Measurements from ENCODE around the gene ITPR2.

Gene ITPR2

DNA sequence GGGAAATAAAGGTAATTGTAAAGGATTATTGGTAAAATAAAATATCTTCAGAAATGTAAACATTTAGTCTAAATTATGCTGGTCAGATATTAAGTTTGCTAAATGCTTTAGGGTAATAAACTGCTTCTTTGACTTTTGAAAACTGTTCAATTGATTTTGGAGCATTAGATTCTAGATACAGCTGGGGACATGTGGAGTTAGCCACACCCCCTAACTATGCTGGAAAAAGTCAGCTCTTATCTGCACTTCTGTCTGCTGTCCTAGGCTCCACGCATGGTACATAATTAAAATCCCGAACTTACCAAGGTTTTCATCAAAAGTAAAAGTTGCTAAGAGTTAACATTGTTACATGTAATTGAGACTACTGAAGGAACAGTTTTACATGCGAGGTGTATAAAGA lies 78.8 kb downstream of the ITPR2 start:
- no peak for DNase-seq (ENCODE audit: low spot score)

GRCh38 chr12:26751179-26751578 lies 81.8 kb downstream of the ITPR2 start:
- no peak for DNase-seq (ENCODE audit: low spot score)

DNA sequence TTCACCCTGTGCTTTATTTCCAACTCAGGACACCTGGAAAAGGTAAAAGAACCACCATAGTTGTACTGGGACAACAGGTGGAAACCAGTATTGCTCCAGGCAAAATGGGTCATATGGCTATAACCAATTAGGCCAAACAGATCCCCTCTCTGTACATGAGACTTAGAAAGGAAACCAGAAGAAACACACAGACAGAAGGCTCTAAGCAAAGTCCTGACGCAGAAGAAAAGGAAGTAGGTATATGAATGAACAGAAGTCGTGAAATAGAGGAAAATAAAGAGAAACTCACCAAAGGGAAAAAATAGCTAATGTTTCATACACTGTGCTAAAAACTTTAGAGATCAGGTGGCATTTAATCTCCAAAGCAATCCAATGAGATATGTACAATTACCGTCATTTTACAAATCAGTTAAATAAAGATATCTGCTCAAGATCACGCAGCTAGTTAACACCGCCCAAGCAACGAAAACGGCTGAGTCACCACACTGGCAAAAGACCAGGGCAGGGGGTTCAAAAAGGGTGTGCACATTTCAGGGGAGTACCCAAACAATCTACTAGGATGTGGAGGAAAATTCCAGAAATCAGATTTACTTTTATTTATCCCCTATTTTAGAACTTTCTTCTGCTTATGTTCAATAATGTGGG lies 82.3 kb downstream of the ITPR2 start:
- DNase-seq (ENCODE audit: low spot score), result no peak

GRCh38 chr12:26749781-26750180 lies 83.2 kb downstream of the ITPR2 start:
- no peak for DNase-seq (ENCODE audit: low spot score)

DNA sequence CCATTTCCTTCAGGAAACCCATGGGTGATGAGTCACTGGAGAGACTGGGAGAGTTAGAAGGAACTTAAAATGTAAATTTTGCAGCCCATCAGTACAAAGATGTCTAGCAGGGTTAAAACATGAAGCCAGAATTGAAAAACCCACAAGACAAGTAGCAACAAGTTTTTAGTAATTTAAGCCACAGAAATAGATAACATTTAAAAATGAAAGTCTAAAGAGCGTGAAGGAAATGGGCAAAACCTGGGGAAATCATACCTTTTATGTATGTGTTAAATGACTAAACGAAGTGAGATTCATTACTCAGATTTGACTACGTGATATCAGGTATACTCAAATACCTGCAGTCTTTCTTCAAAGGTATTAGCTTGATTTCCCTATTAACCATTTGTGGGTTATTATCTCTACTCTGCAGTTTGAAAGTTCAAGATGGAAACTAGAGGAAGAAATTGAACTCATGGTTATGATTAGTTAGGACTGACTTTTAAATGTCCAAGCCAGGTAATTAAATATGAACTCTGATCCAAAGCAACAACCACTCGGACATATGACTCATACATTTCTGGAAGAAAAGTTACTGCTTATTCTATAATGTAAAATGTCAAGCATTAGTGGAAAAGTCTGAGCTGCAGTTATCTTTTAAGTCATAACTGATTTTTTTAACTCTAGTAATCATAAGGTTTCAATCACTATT lies 84.1 kb downstream of the ITPR2 start:
- DNase-seq (ENCODE audit: low spot score), result no peak

GRCh38 chr12:26748412-26748740 lies 84.6 kb downstream of the ITPR2 start:
- no peak for DNase-seq (ENCODE audit: low spot score)

DNA sequence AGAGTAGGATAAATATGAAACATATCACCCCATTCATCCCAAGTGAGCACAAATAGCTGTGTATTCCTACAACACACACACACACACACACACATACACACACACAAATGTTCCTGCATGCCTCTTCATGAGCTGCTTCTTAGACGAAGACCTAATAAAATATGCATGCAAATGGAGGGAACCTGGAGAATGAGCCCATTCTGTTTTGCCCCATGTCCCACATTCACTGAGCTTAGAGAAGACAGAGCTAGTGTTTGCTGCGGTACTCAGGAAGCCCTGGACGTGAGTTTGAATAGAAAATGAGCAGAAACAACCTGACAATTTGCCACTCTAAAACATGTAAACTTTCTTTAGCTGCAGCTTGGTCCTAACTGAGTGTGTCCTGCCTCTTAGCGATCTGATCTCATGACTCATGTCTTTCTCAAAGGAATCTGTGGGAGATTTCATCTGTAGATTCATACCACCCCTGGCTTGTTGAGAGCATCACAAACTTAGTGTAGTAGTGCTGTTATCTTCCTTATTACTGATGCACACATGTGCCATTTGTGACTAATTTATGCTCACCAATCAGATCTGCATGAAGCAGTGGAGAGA lies 86.8 kb downstream of the ITPR2 start:
- DNase-seq (ENCODE audit: low spot score), result no peak

GRCh38 chr12:26744697-26745440 lies 88.1 kb downstream of the ITPR2 start:
- DNase-seq (ENCODE audit: low spot score), result no peak

DNA sequence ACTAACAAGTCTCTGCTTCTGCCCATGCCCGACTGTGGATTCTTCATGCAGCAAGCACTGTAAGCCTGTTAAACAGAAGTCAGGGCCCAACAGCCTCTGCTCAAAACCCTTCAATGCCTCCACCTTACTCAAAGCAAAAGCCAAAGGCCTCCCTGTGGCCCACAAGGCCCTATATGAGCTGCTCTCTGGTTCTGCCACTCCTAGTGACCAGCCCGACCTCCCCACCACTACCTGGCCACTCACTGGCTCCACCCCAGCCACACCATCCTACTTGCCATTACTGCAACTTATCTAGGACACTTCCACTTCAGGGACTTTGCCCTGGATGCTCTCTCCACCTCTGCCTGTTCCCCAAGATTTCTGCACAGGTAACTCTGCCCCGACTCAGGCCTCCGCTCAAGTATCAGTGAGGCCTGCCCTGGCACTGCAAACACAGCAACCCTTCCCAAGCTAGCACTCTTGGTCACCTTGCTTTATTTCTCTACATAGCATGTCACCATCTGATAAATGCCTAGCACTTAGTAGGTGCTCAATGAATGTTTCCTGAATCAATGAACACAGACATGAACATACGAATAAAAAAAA lies 88.9 kb downstream of the ITPR2 start:
- no peak for DNase-seq (ENCODE audit: low spot score)

DNA sequence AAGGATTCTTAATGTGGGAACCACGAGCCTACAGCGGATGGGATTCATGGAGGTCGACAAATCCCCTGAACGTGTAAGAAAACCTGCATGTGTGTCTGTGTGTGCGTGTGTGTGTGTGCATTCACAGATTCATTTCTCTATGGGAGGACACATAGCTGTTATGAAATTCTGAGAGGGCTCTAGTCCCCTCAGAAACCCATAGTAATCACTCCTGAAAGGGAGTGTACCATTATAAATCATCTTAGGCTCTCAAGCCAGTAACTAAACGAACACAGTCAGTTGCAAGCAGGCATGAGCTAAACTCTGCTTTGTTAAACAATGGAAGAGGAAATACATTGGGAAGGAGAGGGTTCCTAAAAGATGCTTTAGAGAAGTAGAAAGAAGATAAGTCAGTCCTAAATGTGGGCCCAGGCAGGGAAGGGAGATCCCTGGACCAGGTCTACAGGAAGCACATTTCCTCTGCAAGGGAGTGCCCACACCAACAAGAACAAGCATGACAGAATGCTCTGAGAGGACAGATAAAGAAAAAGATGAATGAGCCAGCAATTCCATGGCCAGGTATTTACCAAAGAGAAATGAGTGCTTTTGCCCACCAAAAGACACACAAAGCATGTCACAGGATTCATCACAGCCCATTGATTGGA lies 91.3 kb downstream of the ITPR2 start:
- no peak for DNase-seq (ENCODE audit: low spot score)

DNA sequence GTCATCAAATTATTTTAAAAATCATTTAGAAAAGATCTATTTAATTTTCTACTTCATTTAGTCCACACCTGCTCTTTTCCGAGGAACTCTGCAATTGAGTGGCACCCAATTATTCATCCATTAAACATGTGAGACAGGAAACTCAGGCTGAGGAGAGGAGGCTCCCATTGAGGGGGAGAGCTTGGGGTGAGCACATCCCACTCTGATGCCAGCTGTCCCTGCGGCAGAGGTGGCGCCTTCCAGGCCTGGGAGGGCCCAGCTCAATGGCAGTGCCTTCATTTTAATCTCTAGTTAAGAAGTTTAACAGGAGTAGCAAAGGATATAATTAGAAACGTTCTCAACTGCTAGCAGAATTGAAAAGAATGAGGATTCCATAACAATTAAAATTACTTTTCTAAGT lies 92.0 kb downstream of the ITPR2 start:
- DNase-seq (ENCODE audit: low spot score), result no peak

- DNase-seq (ENCODE audit: low spot score), result no peak
Measured at GRCh38 chr12:26740348-26740747, 92.6 kb downstream of the ITPR2 start.

GRCh38 chr12:26737487-26738030 lies 95.4 kb downstream of the ITPR2 start:
- DNase-seq (ENCODE audit: low spot score), result no peak

- no peak for DNase-seq (ENCODE audit: low spot score)
Measured at GRCh38 chr12:26736563-26737486, 96.2 kb downstream of the ITPR2 start.

- no peak for DNase-seq (ENCODE audit: low spot score)
Measured at GRCh38 chr12:26735249-26735639, 97.8 kb downstream of the ITPR2 start.

DNA sequence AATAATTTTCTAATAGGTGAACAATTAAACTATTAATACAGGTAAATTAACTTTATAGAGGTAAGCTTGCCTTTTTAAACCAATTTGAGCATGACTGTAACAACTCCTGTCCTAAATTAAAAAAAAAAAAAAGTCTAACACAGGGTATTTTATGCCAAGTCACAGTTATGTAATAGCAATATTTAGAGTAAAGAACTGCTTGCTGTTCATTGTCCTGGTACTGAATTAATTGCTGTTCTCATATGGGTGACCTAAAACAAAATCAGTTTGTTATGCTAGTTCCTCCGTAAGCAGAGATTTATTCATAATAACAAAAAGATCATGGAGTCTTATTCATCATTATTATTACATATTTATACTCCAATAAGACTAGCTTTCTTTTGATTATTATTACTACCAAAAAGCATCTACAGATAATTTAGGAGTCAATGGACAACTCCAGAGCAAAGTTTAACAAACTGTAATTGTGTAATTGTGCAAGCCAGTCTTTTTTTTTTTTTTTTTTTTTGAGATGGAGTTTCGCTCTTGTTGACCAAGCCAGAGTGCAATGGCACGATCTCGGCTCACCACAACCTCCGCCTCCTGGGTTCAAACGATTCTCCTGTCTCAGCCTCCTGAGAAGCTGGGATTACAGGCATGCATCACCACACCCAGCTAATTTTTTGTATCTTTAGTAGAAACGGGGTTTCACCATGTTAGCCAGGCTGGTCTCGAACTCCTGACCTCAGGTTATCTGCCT lies 98.3 kb downstream of the ITPR2 start:
- DNase-seq (ENCODE audit: low spot score), result no peak

DNA sequence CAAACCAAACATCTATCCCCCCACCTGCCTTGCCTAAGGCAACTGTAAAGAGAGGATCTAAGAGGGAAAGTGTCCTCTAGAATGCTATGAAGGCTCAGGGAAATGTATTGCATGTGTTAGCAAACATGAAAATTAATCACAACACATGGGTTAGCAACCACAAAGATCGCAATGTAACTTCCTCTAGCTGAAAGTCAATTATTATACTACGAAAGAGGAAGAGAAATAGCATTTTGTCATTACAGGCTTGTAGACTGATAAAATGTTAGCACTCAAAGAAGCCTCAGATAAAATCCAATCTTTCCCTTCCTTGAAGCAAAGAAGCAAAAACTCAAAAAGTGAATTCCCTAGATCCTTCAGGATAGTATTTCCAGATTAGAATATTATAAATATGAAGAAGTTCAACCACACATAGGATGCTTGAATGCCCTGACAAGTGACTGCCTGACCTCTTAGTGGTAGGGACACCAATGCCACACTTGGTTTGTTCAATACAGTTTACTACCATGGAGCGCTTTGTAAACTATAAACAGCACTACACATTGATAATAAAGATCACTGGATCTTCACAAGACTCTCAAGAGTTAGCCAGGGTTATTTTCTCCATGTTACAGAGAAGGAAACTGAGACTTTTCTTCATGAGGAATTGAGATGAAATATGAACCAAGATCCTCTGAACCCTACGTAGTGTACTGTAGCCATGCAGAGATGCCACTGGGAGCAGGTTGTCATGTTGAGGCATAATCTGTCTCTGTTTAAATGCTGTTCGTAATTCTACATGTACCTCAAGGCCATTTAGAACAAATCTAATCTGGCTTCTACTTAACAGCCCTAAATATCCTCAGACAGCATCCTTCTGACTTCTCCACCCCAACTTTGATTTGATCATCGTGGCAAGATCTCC lies 100.7 kb downstream of the ITPR2 start:
- no peak for DNase-seq (ENCODE audit: low spot score)

- no peak for DNase-seq (ENCODE audit: low spot score)
Measured at GRCh38 chr12:26730481-26731350, 102.3 kb downstream of the ITPR2 start.

All from HuH-7.5 (cell line).